Endothelial cell (in vitro differentiated cells): ENCODE data around the gene PIGO. TPM values are rescaled to one million over a fixed set of nuclear protein-coding genes. Genes with fewer than 3 reads are reported as not detected.

Experiments
- DNase-seq: peaks from one replicate; pipeline ENCODE4 v3.0.0; 2021; ENCODE audit warnings: low spot score
- H3K27ac Mint-ChIP-seq: one replicate; pipeline ENCODE4 v1.8.0; 2021; ENCODE audit warnings: mixed read lengths, inconsistent platforms; ENCODE audit not compliant: unreplicated experiment
- H3K27me3 Mint-ChIP-seq: one replicate; pipeline ENCODE4 v1.8.0; 2021; ENCODE audit warnings: mild to moderate bottlenecking, moderate library complexity, mixed read lengths, inconsistent platforms; ENCODE audit not compliant: unreplicated experiment
- H3K36me3 Mint-ChIP-seq: one replicate; pipeline ENCODE4 v1.8.0; 2021; ENCODE audit warnings: mild to moderate bottlenecking, low read depth, mixed read lengths, inconsistent platforms; ENCODE audit not compliant: unreplicated experiment
- H3K4me1 Mint-ChIP-seq: one replicate; pipeline ENCODE4 v1.8.0; 2021; ENCODE audit warnings: mild to moderate bottlenecking, mixed read lengths, inconsistent platforms; ENCODE audit not compliant: unreplicated experiment
- H3K4me3 Mint-ChIP-seq: one replicate; pipeline ENCODE4 v1.8.0; 2021; ENCODE audit warnings: mild to moderate bottlenecking, mixed read lengths, inconsistent platforms; ENCODE audit not compliant: unreplicated experiment
- H3K9me3 Mint-ChIP-seq: one replicate; pipeline ENCODE4 v1.8.0; 2021; ENCODE audit warnings: mixed read lengths, inconsistent platforms; ENCODE audit not compliant: unreplicated experiment
- total RNA-seq: library from RNA; stranded (reverse); fragmentation: NEBNext Ultra II Directional; extraction: Animal tissue kit (Norgen Biotek cat#: 25700); gene quantifications from one replicate; pipeline ENCODE4 v1.2.1, GENCODE V29; 2021; ENCODE audit not compliant: unreplicated experiment
- TF ChIP-seq, protein P1 (sequence below): fragments of 200-600 bp; sonication (generic); IDR thresholded peaks from one replicate; pipeline ENCODE4 v1.5.0; 2021; ENCODE audit warnings: antibody characterized with exemption; ENCODE audit not compliant: unreplicated experiment

The PIGO gene
- total RNA-seq, 1 donor from 2014 or later: 20.3 TPM

DNA sequence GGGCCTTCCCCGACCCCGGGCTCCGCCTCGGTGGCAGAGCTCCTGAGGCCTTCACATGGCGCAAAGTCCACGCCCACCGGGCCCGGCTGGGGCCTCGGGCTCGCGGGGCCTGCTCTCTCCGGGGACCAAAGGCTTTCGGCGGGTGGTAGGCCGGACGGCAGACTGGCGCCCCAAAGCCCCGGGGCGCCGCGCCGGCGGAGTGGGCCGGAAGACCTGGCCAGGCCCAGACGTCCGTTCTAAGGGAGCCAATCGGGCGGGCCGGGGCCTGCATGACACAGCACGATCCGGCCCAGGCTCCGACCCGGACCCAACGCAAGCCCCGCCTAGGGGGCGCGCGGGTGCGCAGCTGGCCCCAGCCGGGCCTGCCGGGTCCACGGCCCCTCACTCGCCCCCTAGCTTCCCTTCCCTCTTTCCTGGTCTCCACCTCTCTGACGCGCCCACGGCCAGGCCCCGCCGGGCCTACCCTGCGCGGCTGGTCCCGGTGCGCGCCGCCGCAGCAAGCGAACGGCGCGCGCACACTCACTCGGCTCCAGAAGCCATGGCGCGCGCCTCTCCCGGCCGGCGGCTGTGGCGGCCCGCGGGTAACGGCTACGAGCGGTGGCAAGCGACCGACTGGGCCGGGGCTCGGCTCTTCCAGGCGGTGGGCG lies 24.5 kb downstream of the PIGO start:
- Mint-ChIP-seq H3K36me3 (peaks cover 32% of the 10 kb centered on the region), H3K4me3 (peak overlapping the region; percentile 99), H3K9me3 (no peaks in the 10 kb centered on the region), H3K27ac (peak overlapping the region; percentile 99), H3K4me1 (peaks cover 37% of the 10 kb centered on the region), H3K27me3 (peaks cover 25% of the 10 kb centered on the region)
- TF ChIP-seq, protein P1, sequence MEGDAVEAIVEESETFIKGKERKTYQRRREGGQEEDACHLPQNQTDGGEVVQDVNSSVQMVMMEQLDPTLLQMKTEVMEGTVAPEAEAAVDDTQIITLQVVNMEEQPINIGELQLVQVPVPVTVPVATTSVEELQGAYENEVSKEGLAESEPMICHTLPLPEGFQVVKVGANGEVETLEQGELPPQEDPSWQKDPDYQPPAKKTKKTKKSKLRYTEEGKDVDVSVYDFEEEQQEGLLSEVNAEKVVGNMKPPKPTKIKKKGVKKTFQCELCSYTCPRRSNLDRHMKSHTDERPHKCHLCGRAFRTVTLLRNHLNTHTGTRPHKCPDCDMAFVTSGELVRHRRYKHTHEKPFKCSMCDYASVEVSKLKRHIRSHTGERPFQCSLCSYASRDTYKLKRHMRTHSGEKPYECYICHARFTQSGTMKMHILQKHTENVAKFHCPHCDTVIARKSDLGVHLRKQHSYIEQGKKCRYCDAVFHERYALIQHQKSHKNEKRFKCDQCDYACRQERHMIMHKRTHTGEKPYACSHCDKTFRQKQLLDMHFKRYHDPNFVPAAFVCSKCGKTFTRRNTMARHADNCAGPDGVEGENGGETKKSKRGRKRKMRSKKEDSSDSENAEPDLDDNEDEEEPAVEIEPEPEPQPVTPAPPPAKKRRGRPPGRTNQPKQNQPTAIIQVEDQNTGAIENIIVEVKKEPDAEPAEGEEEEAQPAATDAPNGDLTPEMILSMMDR: peak; percentile 45
- peak; percentile 93 for DNase-seq

DNA sequence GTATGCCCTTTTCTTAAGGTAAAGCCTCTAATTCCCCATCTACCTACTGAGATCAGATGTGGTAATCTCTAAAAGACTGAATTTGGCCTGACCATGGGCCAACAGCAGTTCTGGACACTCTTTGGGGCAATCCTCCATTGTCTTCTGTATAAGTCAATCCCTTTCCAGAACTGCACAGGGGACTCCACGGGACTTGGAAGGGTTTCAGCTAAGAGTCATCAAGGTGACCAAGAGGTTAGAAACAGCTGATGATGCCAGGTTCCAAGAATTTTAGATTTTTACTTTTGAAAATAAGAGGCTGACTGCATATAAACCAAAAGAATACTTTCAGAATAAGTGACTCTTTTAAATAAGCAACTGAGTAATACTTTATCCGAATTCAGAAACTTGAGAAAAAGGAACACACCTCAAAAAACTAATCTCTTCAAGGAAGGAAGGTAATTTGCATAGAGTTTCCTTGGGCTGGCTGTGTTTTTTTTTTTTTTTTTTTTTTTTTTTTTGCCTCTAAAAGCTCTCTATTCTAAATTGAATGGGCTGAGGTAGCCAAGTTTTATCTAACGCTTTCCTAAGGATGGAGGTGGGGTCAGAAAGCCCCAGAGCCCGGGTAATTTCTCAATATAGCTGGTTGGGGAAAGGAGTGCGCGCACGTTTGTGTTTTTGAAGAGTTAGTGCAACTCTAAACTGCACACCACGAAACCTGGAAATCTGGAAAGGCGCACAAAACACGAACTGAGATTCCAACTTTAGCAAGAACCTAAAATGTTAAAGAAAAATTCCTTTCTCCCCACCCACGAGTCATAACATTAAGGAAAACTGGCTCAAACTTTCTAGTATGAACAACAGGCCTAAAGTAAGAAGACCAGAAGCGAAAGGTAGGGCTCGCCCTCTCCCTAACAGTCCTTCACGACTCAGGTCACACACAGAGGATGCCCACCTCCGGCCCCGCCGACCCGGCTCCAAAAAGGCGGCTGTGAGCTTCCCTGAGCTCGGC lies 25.3 kb downstream of the PIGO start:
- H3K36me3 Mint-ChIP-seq: peaks cover 38% of the 10 kb centered on the region
- H3K27ac Mint-ChIP-seq: peak overlapping the region; percentile 99
- DNase-seq: no peak

DNA sequence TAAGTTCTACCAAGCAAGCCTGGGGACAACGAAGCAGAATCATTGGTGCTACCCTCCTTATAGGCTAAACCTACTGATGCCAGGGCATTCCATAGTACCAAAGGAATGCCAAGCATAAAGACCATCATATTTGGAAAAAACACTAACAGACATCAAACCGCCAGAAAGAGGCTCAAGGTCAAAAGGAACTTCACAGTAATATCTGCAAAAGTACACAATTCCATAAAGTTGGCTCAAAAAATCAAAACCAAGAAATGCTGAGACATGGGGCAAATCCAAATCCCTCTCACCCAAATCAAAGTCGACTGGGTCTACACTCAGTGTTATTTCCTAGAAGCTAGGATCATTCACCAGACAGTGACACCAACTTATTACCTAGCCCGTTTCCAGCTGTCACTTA lies 27.4 kb downstream of the PIGO start:
- H3K4me3 Mint-ChIP-seq: peak overlapping the region; percentile 35
- TF ChIP-seq, protein P1: no peak
- no peak overlapping the region for H3K27ac Mint-ChIP-seq
- H3K9me3 Mint-ChIP-seq: no peaks in the 10 kb centered on the region
- H3K36me3 Mint-ChIP-seq: peaks cover 50% of the 10 kb centered on the region
- H3K27me3 Mint-ChIP-seq: peaks cover 26% of the 10 kb centered on the region
- no peak for DNase-seq
- H3K4me1 Mint-ChIP-seq: peaks cover 40% of the 10 kb centered on the region

More for the DNA sequence above, 25.3 kb downstream of the PIGO start:
- TF ChIP-seq, protein P1: no peak
- peak overlapping the region; percentile 99 for H3K4me3 Mint-ChIP-seq
- H3K9me3 Mint-ChIP-seq: no peaks in the 10 kb centered on the region
- H3K4me1 Mint-ChIP-seq: peaks cover 40% of the 10 kb centered on the region
- peaks cover 28% of the 10 kb centered on the region for H3K27me3 Mint-ChIP-seq

DNA sequence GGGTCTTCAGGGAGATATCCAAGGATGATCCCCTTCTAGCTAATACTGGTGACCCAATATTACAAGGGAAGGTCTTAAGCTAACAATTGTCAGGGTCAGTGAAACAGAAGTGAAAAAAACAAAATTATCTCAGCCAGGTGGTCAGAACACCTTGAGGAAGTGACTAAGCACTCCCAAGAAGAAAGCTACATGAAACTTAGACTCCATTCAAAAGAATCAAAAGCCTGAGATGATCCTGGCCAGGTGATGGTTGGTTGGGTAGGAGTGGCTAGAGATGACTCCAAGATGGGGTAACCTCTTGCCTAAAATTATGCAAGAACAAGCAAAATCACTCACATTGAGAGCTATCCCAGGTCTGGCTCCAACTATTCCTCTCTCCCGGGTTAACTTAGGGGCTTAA lies 29.3 kb downstream of the PIGO start:
- H3K27ac Mint-ChIP-seq: peak overlapping the region; percentile 73
- no peak for DNase-seq
- H3K4me3 Mint-ChIP-seq: peak overlapping the region; percentile 77
- peaks cover 63% of the 10 kb centered on the region for H3K36me3 Mint-ChIP-seq
- no peaks in the 10 kb centered on the region for H3K9me3 Mint-ChIP-seq
- TF ChIP-seq, protein P1: no peak
- peaks cover 38% of the 10 kb centered on the region for H3K4me1 Mint-ChIP-seq
- H3K27me3 Mint-ChIP-seq: peaks cover 18% of the 10 kb centered on the region
